Forelimb muscle (tissue), 1 donor: ENCODE data around the gene JAML. TPM values are rescaled to one million over a fixed set of nuclear protein-coding genes. Genes with fewer than 3 reads are reported as not detected.

Experiments used
- DNase-seq: peaks from one replicate; pipeline ENCODE4 v3.0.0-alpha.2; 2013; ENCODE audit warnings: low read depth
- polyA plus RNA-seq: library from polyadenylated mRNA; unstranded; fragments of 120-200 nt; gene quantifications from one replicate; pipeline ENCODE4 v1.2.1, GENCODE V29; 2013; ENCODE audit not compliant: insufficient read length

The JAML gene
- polyA plus RNA-seq, 1 donor, result 1.7 TPM

DNA sequence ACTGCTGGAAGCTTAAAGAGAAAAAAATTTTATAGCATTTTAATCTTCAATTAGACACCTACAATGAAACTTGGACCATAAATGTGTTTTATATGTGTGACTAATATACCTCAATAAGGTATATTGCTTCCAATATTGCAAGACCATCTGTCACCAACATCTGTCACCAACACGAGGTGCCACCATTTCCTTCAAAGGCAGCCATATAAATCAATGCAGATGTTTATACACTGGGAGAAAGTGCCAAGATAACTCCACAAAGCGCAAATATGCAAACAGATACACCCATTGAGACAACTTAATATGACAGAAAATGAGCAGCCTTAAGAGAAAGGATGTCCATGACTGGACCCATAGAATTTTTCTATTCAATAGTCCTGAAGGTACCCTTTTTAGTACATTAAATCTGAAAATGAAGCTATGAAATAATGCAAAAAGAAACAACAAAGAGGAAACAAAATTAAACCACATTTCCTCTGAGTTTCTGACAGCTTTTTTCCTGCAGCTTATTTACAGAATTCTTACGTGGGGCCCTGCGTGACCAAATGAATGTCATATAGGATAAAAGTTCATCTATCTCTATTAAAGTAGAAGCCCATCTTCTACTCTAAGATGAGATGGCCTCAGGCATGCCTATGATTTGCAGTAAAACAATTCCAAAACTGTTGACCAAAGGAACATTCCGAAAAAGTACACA lies 14.8 kb upstream of the JAML start:
- no peak for DNase-seq

GRCh38 chr11:118238929-118239328 lies 14.1 kb upstream of the JAML start:
- DNase-seq, result no peak

GRCh38 chr11:118238421-118238820 lies 13.6 kb upstream of the JAML start:
- DNase-seq, result no peak

DNA sequence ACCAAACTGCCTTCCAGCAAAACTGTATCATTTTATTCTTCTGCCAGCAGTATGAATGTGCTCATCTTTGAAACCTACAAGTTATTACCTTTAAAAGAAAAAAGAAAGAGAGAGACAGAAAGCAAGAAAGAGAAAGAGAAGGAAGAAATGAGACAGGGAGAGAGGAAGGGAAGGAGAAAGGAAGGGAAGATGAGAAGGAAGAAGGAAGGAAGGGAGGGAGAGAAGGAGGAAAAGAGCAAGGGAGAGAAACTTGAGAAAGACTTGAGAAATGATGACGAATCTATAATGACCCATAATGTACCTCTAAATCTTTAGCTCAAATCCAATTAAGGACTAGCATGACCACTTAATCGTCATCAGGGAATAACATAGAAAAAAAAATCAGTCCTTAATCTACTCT lies 11.4 kb upstream of the JAML start:
- no peak for DNase-seq

DNA sequence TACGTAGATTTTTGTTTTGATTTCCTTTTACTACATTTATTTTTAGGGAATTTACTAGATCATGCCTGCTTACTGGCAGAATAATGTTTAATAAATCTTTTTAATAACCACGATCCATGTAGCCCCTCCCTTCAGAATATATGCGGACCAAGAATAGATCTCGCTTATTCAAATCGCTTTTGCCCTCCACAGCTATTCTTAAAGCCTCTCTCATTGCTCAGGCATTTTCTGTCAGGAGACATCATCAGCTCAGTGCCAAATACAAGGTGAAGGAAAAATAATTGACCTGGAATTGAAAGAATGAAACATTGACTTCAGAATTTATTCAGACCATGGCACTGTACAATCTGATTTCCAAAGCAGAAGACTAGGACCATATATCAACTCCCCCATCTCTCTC lies 10.0 kb upstream of the JAML start:
- DNase-seq, result no peak

DNA sequence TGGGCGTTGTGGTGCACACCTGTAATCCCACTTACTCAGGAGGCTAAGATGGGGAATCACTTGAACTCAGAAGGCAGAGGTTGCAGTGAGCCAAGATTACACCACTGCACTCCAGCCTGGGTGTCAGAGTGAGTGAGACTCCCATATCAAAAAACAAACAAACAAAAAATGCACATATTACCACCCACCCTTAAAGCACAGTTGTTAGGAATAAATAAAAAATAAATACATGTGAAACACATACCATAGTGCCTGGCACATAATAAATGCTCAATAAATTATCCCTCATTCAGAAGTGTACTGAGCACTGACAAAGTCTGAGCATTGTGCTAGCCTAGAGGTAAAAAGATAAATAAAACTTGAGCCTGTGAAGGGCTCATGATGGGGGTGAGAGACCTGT lies 9.0 kb upstream of the JAML start:
- DNase-seq, result no peak

DNA sequence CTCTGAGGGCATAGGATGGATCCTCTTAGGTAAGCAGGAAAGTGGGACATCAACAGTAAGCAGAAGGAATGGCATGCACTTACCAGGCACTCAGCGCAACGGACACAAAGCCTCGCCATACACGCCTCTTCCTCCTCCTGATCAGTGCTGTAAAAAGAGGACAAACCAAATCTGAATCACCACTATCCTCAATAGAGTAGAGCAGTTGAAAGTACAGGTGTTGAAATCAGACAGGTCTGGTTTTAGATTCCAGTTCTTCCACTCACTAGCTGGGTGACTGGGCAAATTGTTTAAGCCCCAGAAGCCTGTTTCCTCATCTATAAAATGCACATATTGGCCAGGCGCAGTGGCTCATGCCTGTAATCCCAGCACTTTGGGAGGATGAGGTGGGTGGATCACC lies 8.6 kb upstream of the JAML start:
- no peak for DNase-seq

DNA sequence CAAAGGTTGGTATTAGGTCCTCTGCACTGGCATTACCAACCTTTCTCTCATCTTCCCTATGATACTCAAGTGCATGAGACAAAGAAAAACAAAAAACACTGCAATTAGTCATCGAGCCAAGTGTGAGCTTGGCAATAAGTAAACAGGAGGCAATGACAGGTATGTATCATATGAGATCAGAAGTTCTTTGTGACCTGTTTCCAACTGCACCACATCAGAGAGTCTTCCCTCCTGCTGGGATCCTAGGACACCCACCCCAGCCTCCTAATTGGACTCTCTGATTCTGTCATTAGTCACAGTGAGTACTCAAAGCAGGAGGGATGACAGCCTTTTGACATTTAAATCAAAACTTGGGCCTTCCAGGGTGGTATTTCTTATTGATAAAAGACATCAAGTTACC lies 7.8 kb upstream of the JAML start:
- no peak for DNase-seq

- DNase-seq, result no peak
These were observed 6.7 kb upstream of the JAML start for GRCh38 chr11:118231461-118231860.

GRCh38 chr11:118230088-118230487 lies 5.3 kb upstream of the JAML start:
- no peak for DNase-seq

DNA sequence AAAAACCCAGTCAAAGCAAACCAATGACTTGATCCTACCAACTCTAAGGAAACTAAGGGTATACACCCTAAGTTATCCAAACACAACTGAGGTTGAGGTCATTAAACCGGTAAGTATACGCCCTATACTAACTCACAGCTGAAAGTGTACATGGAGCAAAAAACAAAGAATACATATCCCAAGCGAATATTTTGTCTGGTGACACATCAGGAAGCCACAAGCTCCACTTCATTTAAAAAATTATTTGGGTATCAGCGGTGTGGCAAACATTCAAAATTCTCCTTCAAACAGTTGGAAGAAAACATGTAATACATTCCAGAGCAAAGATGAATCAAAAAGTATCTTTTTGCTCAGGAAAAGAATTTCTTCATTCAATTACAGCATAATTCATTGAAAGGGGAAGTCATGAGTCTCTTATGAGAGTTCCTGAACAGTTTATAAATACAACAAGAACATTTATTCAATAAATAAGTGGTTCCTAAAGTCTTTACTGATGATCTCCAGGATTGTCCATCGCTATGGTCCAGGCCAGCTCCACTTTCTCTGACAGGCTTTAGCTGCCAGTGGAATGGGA lies 4.5 kb upstream of the JAML start:
- no peak for DNase-seq

GRCh38 chr11:118227865-118228785 lies 3.3 kb upstream of the JAML start:
- no peak for DNase-seq

GRCh38 chr11:118226781-118227180 lies 2.0 kb upstream of the JAML start:
- no peak for DNase-seq

DNA sequence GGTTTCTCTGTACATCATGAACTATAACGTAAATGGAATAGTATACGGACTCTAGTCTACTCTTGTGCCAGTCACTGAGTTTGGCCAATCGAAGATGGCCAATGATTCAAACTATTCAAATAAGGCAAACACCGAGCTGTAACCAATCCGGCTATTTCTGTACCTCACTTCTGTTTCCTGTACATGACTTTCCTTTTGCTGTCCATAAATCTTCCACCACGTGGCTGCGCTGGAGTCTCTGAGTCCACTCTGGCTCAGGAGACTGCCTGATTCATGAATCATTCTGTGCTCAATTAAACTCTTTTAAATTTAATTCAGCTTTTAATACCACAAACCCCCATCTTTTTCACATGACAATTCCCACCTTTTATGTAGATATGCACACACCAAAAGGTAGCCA lies 1.5 kb upstream of the JAML start:
- no peak for DNase-seq

DNA sequence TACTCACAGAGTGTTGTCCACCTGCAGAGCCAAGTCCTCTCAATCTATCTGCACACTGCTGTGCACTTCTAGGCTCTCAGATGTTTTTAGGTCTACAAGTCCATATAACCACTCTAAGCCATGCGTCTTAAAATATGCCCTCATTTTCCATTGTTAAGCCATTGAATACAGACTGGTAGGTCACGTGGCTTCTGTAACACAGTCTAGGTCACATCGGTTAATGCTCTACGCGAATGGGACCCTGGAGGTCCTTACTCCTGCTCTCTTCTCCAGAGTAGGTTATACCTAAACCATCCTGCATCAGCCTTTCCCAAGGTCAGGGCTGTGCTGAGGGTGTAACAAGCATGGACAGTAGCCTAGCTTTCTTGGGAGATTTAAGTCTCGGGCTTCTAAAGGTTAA lies 819 bp downstream of the JAML start:
- no peak for DNase-seq

GRCh38 chr11:118223570-118223969 lies 1.2 kb downstream of the JAML start:
- no peak for DNase-seq

- no peak for DNase-seq
These were observed 2.4 kb downstream of the JAML start for GRCh38 chr11:118222437-118222836.

DNA sequence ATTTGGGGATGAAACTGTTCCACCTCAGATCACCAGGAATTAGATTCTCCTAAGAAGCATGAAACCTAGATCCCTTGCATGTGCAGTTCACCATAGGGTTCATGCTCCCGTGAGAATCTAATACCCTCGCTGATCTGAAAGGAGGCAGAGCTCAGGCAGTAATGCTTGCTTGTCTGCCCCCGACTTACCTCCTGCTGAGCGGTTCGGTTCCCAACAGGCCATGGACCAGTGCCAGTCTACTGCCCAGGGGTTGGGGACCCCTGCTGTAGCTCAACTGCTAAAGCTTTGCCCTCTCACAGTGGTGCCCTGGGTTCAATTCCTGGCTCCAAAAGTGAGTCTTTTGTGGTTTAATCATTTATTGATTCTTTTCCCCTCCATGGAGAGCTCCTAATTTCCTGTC lies 3.4 kb downstream of the JAML start:
- DNase-seq, result no peak

DNA sequence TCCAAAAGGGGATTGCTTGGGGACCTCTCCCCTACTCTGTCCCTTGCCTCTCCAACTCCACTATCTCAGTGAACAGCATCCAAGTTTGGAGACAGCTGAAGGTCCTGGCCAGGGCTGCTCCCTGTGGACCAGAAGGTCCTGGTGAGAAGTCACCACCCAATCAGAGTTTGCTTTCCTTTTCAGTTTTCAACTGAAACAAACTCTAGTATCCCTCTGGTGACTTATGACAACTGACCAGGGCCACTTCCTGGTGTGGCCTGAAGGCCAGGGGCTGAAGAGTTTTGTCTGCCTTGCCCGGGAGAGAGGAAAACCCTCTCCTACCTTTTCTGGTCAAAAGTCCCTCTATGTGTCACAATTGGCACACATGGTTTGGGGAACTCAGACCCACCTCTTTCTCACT lies 5.1 kb downstream of the JAML start:
- no peak for DNase-seq

GRCh38 chr11:118219244-118219643 lies 5.6 kb downstream of the JAML start:
- no peak for DNase-seq

DNA sequence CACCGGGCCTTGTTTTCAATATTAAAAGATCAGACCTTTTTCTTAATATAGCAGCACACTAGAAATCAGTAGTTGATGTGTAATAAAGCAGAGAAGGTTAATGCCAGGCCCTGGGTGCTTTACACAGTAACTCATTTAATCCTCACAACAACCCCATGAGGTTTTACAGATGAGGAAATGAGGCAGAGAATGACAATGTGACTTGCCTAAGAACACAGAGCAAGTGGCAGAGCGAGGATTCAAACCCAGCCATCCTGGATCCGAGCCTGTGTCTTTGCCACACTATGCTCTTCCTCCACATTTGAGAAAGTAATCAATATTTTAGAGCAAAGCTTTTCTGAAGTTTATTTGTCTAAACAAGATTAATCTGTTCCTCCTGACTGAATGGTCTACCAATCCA lies 7.2 kb downstream of the JAML start:
- no peak for DNase-seq

- DNase-seq, result no peak
These were observed 8.0 kb downstream of the JAML start for GRCh38 chr11:118216621-118217481.
